HG02970 (cell line): ENCODE data around the gene RUSC1.
"Not testable (repeated sequence)": the region's sequence is repeated elsewhere in the genome, so short reads cannot be mapped to it uniquely, and the experiment has no call there.

Experiments used
- ATAC-seq: cut with Tn5 transposase; IDR thresholded peaks from one replicate; pipeline ENCODE4 v1.9.1; 2021; ENCODE audit warnings: mild to moderate bottlenecking, moderate library complexity, moderate number of reproducible peaks; ENCODE audit not compliant: unreplicated experiment, low FRiP score

Gene RUSC1, protein sequence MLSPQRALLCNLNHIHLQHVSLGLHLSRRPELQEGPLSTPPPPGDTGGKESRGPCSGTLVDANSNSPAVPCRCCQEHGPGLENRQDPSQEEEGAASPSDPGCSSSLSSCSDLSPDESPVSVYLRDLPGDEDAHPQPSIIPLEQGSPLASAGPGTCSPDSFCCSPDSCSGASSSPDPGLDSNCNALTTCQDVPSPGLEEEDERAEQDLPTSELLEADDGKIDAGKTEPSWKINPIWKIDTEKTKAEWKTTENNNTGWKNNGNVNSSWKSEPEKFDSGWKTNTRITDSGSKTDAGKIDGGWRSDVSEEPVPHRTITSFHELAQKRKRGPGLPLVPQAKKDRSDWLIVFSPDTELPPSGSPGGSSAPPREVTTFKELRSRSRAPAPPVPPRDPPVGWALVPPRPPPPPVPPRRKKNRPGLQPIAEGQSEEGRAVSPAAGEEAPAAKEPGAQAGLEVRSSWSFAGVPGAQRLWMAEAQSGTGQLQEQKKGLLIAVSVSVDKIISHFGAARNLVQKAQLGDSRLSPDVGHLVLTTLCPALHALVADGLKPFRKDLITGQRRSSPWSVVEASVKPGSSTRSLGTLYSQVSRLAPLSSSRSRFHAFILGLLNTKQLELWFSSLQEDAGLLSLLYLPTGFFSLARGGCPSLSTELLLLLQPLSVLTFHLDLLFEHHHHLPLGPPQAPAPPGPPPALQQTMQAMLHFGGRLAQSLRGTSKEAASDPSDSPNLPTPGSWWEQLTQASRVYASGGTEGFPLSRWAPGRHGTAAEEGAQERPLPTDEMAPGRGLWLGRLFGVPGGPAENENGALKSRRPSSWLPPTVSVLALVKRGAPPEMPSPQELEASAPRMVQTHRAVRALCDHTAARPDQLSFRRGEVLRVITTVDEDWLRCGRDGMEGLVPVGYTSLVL

GRCh38 chr1:155320661-155321617, at the start of gene RUSC1:
TSS of gene RUSC1 (plus strand) at chr1:155320894. CDS start at chr1:155321774, 880 bp downstream.
- no peak for ATAC-seq

GRCh38 chr1:155272466-155273342, 48.0 kb upstream of the RUSC1 start:
- peak; percentile 33 for ATAC-seq

GRCh38 chr1:155273343-155274245, 47.1 kb upstream of the RUSC1 start, which contains the start of gene CLK2:
TSS of gene CLK2 (minus strand) at chr1:155273504. CDS start at chr1:155270977, 2,527 bp downstream.
- peak; percentile 67 for ATAC-seq

DNA sequence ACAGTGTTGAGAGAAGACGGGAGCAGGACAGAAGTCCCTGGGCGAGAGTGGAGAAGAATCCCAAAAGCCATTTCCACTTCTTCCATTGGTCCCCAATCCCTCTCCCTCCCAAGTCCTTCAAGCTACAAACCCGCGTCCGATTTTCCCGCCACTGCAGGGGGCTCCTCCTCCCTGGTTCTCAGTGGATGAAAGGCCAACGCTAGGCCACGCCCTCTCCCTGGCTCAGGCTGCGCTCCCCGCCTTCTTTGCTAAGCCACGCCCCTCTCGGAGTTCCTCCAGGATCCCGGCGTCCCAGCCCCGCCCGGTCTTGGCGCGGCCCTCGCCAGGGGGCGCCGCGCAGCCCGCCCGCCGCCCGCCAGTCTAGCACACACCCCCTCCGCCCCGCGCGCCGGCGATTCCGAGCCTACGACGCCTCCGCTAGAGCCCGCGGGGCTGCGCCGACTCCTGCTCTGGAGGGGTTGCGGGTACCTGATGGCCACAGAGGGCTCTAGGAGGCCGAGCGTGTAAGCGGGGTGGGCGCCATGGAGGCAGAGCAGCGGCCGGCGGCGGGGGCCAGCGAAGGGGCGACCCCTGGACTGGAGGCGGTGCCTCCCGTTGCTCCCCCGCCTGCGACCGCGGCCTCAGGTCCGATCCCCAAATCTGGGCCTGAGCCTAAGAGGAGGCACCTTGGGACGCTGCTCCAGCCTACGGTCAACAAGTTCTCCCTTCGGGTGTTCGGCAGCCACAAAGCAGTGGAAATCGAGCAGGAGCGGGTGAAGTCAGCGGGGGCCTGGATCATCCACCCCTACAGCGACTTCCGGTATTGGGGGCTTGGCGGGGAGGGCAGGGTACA, 43.4 kb upstream of the RUSC1 start, which contains the start of gene HCN3:
TSS of gene HCN3 (plus strand) at position 394 of the 832 bp plus-strand sequence. CDS start at position 522, 128 bp downstream.
- peak; percentile 64 for ATAC-seq

- ATAC-seq, result no peak
Observed at GRCh38 chr1:155277902-155278688, 42.6 kb upstream of the RUSC1 start.

- ATAC-seq, result no peak
Observed at GRCh38 chr1:155278689-155279160, 42.0 kb upstream of the RUSC1 start.

- no peak for ATAC-seq
Observed at GRCh38 chr1:155279268-155279667, 41.4 kb upstream of the RUSC1 start.

GRCh38 chr1:155282488-155283091, 38.1 kb upstream of the RUSC1 start:
- no peak for ATAC-seq

DNA sequence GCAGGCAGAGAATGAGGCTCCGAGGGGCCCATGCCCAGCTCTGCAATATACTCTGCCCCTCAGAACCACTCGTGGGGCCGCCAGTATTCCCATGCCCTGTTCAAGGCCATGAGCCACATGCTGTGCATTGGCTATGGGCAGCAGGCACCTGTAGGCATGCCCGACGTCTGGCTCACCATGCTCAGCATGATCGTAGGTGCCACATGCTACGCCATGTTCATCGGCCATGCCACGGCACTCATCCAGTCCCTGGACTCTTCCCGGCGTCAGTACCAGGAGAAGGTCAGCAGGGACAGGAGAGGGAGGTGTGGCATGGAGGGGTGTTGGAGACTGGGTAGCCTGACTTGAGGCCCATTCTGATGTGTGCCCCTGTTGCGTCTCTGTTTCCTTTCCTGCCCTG, 36.2 kb upstream of the RUSC1 start:
- ATAC-seq, result no peak

GRCh38 chr1:155285063-155285462, 35.6 kb upstream of the RUSC1 start:
- ATAC-seq, result no peak

- no peak for ATAC-seq
Observed at GRCh38 chr1:155285631-155286044, 35.1 kb upstream of the RUSC1 start.

GRCh38 chr1:155286544-155286943, 34.1 kb upstream of the RUSC1 start:
- no peak for ATAC-seq

GRCh38 chr1:155287987-155288543, 32.6 kb upstream of the RUSC1 start:
- ATAC-seq, result no peak

GRCh38 chr1:155291006-155291405, 29.7 kb upstream of the RUSC1 start:
- ATAC-seq, result not testable (repeated sequence)

DNA sequence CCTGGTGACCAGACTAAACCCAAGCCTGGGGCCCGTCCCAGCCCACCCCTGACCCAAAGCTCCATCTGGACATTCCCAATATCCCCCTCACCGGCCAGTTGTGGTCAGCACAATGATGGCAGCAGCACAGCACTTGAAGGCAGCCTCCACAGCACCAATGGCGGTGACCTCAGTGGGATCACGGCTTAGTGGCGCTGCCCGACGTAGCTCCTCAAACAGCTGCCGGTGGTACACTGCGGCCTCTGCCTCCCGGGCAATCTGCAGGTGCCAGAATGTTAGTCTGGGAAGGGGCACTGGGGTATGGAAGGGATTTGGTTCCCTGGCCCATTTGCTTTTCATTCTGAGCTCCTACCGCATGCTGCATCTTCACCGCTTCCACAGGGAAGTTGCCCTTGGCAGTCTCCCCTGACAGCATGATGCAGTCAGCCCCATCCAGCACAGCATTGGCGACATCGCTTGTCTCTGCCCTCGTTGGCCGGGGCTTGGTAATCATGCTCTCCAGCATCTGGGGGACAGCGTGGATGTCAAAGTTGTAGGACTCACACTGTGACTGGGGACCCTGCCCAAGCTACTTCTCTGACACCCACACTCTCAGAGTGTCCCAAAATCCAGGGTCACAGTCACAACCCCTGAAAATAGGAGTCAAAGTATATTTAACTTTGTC, 27.5 kb upstream of the RUSC1 start:
- ATAC-seq, result no peak
